HG03039 (cell line): ENCODE data around the gene TRIM26.
"Not testable (repeated sequence)": the region's sequence is repeated elsewhere in the genome, so short reads cannot be mapped to it uniquely, and the experiment has no call there.

Experiments
- ATAC-seq: cut with Tn5 transposase; IDR thresholded peaks from one replicate; pipeline ENCODE4 v1.9.1; 2021; ENCODE audit warnings: mild to moderate bottlenecking, moderate library complexity; ENCODE audit not compliant: unreplicated experiment

The TRIM26 gene

GRCh38 chr6:30154709-30155519 is 58.3 kb downstream of the TRIM26 start:
- ATAC-seq: no peak

GRCh38 chr6:30154061-30154460 is 59.1 kb downstream of the TRIM26 start:
- no peak for ATAC-seq

GRCh38 chr6:30152910-30153610 is 60.1 kb downstream of the TRIM26 start:
- no peak for ATAC-seq

GRCh38 chr6:30152016-30152673 is 61.1 kb downstream of the TRIM26 start:
- ATAC-seq: no peak

- ATAC-seq: no peak
Observed at GRCh38 chr6:30151580-30151979, 61.6 kb downstream of the TRIM26 start.

GRCh38 chr6:30150671-30151395 is 62.4 kb downstream of the TRIM26 start:
- ATAC-seq: no peak

GRCh38 chr6:30149858-30150550 is 63.2 kb downstream of the TRIM26 start:
- no peak for ATAC-seq

- no peak for ATAC-seq
Observed at GRCh38 chr6:30149234-30149633, 64.0 kb downstream of the TRIM26 start.

GRCh38 chr6:30147096-30147495 is 66.1 kb downstream of the TRIM26 start:
- ATAC-seq: no peak

GRCh38 chr6:30145818-30146217 is 67.4 kb downstream of the TRIM26 start:
- ATAC-seq: no peak

- ATAC-seq: no peak
Observed at GRCh38 chr6:30144811-30145210, 68.4 kb downstream of the TRIM26 start.

GRCh38 chr6:30143780-30144179 is 69.4 kb downstream of the TRIM26 start:
- no peak for ATAC-seq

GRCh38 chr6:30142665-30143064 is 70.5 kb downstream of the TRIM26 start:
- no peak for ATAC-seq

GRCh38 chr6:30140240-30140639 is 73.0 kb downstream of the TRIM26 start:
- ATAC-seq: not testable (repeated sequence)

- ATAC-seq: no peak
Observed at GRCh38 chr6:30136570-30137286, 76.5 kb downstream of the TRIM26 start.

GRCh38 chr6:30135757-30136156 is 77.4 kb downstream of the TRIM26 start, which contains the start of gene TRIM40:
TRIM40 (plus strand) TSS chr6:30136140; CDS start chr6:30137037, 897 bp downstream.
- no peak for ATAC-seq

- no peak for ATAC-seq
Observed at GRCh38 chr6:30135147-30135546, 78.1 kb downstream of the TRIM26 start.
